HL-60/S4 (cell line): Measurements from ENCODE around the gene PDS5B.

ENCODE experiments used
- in situ Hi-C: fragments of 300-500 bp; cut with MboI; formaldehyde crosslinking; loops from 2 replicates; pipeline ENCODE4 v1.14.3; 2022; ENCODE audit warnings: low sequenced_read_pairs

The PDS5B gene

DNA sequence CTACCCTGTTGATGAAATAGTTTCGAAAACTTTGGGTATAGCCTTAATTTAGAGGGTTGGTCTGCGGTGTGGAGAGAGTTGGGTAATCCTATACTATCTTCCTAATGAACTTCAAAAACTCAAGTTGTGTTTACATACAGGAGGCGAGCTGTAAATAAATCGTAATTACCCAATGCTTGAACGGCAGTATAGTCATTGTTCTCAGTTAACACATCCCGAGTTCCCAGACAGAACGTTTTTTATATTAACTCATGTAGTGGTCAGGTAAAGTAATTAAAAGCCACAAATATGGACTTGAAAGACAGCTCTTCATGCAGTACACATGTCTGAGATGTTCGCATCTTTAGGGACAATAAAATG, 1.5 kb downstream of the PDS5B start:
- in situ Hi-C loops: no loop called here

DNA sequence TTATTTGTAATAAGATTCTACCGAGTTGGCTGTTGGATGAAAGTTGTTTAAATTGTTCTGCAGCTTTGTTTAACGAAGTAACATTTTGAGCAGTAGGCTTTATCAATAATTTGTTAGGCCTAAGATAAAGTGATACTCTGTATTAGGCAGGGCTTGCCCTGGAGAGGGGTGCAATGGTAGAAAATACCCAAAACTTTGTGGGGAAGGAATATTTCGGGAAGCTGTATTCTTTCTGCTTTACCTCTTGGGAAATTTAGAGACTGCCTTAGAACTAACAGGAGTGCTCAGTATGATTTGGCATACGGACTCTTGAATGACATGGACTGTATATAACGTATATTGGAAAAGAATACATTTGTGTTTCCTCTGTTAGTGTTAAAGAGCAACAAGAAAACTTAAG, 2.5 kb downstream of the PDS5B start:
- in situ Hi-C loops: no loop called here

DNA sequence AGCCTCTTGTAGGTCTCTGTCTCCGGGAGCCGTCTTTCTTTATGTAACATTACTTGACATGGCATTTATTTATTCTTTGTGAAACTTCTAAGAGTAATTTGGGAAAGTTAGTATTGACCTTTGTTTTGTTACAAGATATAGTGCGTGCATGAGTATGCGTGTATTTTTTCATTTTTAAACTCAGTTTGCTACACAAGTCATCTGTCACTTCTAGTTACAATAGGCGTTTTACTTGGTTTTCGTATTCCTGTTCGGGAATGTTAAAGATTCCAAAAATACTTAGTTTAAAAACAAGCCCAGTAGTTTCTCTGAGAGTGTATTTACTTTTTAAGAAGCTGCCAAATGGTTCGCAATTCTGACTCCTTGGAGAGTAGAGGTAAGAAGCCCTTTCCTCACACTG, 3.2 kb downstream of the PDS5B start:
- in situ Hi-C loops: no loop called here

DNA sequence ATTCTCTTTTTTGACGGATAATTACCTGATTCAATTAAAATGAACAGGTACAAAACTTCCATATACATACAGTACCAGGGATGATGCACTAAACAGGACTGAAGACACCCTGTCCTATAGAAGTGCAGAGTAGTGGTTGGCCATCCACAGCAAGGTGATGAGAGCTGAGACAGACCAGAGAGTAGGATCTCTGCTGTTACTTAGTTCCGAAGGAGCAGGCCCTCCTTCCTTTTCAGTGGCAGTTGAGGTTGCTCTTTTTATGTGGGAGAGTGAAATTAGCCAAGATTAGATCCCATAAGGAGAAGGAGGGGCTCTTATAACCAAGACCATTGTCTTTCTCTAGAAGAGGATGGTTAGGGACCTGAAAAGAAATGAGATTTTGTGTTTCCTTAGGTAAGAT, 4.0 kb downstream of the PDS5B start:
- in situ Hi-C loops: no loop called here

DNA sequence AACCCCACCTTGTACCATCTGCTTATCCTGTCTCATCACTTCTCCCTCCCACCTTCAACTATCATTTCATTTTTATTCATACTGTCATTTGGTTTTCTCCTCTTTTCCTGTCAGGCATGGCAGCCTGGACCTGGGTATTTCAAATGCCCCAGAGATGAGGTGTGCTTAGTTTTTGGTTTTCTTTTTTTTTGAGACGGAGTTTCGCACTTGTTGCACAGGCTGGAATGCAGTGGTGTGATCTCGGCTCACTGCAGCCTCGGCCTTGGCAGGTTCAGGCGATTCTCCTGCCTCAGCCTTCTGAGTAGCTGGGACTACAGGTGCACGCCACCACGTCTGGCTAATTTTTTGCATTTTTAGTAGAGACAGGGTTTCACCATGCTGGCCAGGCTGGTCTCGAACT, 5.8 kb downstream of the PDS5B start:
- in situ Hi-C loops: no loop called here

DNA sequence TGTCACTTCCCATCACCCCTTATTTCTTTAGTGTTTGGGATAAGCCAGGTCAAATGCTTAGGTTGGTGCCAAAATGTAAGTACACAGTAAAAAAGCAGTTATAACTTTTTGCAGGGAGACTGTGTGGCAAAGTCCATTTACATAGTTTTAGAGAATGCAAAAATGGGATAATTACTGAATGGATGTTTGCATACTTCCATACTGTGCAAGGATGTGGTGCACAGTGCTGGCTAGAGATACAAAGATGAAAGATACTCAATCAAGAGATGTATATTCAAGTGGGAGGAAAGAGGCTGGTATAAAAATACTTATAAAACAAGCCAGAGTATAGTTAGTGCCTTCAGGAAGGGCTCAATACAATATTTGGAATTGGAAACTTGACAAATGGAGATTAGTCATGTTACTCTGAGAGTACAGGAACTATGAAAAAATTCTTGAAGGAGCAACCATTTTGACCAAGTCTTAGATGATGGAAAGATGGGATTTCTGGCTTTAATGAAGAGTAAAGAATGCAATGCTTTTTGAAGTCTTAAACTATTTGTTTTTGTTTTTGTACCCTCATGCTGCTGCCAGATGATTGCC, 8.0 kb downstream of the PDS5B start:
- in situ Hi-C loops: no loop called here

DNA sequence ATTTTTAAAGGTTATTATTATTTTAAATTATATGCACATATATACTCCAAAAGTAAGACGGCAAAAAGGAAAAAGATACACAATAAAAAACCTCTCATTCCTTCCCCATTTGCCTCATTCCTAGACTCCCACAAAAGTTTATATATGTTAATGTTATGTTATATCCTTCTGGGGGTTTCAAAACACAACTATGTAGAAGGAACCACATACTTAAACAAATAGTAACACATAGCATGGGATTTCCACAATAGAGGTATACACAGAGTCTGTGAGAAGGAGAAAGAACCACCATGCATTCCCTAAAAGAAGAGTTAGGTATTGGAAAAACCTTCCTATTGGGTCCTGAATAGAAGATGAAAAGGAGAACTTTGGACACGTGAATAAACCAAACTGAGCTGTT, 9.1 kb downstream of the PDS5B start:
- in situ Hi-C loops: no loop called here

DNA sequence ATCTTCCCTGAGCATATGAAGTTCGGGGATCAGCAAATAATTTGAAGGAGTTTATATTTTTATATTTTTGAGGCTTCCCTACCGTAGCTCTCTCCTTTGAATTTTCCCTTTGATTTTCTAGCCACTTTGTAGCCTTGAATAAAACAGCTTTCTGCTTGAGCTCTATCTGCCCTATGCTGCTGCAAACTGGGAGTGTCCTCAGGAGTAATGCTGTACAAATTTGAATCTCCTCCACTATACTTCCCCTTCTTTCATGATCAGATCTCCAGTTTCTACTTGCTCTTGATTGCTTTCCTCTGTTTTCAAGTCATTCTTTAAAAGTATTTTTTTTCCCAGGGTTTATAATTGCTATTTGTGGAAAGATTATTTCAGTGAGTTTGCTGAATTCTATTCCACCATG, 14.6 kb downstream of the PDS5B start:
- in situ Hi-C loops: no loop called here

DNA sequence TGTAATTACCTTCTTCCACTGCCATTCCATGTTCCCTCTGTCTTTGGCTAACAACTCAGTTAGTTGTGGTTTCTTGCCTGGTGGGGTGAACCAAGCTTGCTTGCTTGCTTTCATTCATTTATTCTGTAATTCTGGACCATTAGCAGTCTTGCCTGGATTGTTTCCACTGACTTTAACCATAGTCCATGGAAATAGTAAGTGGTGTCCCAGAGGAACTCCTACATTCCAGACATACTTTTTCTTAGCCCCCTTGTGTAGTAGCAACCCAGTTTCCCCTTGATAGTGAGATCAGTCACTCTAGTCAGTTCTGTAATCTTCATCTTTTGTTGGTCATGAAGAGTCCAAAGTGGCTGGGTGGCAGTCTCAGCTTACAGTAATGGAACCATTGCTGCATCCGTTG, 23.2 kb downstream of the PDS5B start:
- in situ Hi-C loops: no loop called here

DNA sequence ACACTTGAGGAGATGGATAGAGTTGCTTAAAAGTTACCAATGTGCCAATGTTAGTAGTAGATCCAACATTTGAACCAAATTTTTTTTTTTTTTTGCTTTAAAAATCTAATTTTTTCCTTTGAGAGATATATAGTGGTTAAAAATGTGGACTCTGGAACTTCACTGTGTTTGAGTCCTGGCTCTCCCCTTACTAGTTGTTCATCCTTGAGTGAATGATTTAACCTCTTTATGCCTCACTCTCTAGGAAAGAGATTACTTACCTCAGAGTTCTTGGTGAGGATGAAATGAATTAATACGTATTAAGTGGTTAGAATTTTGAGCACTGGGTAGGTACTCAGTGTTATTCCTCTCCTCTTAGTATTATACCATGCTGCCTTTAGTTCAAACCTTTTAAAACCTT, 24.3 kb downstream of the PDS5B start:
- in situ Hi-C loops: no loop called here

DNA sequence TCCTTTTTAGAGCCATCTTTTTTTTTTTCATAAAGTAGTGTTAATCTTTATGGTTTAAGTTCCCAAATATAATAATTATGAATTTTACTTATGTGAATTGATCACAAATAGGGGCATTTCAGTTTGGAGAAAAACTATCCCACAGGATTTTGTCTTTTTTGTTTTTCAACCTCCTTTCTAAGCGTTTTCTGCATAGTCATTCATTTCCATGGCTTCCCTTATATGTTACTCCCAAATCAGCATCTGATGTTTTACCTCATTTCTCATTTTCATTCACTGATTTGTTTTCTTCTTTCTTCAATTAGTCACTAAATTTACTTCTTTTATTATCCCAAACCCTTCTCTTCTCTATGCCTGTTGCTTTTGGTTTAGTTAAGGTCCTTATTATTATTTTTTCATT, 24.7 kb downstream of the PDS5B start:
- in situ Hi-C loops: no loop called here

DNA sequence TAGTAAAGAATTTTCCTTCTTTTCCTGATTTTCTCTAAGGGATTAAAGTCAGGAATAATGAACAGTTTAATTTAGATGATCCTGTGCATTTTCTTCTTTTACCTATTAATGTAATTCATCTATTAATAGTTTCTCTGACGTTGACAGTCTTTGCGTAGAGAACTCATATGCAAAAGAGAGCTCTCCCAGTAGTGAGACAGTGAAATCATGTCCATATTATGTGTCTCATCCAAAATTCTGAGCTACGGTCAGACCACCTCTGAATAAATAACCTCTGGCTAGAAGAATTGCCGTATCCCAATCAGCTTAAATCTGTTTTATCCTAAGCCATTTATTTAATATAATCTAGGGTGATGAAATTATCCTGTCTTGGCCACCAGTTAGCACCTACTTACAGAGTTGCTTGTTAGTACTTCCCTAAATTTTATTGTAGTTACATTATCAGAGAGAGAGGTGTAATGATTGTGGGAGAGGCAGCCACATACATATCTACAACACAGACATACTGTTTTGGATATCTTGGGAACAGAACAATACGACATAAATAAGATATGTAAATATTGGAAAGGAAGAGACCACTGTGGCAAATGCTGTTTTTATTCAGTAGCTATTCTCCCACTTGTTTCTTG, 30.7 kb downstream of the PDS5B start:
- in situ Hi-C loops: no loop called here

DNA sequence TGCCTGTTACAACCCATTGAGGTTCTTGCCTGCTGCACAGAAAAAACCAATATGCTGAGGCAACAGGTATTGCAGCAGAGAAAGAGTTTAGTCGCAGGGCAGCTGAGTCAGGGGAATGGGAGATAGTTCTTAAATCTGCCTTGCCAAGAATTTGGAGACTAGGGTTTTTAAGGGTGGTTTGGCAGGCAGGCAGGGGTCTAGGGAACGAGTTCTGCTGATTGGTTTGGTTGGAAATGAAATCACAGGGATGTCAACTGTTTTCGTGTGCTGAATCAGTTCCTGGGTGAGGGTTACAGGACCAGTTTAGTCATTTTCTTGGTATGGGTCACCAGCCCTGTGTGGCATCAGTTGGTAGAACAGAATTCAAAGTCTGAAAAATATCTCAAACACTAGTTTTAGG, 36.6 kb downstream of the PDS5B start:
- in situ Hi-C loops: no loop called here

DNA sequence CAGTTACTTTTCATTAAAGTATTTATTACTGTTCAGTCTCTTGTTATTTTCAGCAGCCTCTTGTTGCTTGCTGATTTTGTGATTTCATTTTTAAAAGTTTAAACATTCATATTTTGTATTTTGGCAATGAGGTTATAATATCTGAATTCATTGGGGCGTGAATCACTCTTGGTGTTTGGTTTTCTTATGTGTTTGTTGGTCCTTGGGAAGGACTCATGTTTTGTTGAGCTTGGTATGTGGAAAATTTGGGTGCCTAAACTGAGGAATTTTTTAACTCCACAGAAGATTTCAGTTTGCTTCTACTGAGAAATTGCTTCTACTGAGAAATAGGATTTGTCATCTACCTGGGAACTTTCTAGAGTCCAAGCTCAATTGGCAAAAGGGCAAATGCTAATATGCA, 38.2 kb downstream of the PDS5B start:
- in situ Hi-C loops: no loop called here

DNA sequence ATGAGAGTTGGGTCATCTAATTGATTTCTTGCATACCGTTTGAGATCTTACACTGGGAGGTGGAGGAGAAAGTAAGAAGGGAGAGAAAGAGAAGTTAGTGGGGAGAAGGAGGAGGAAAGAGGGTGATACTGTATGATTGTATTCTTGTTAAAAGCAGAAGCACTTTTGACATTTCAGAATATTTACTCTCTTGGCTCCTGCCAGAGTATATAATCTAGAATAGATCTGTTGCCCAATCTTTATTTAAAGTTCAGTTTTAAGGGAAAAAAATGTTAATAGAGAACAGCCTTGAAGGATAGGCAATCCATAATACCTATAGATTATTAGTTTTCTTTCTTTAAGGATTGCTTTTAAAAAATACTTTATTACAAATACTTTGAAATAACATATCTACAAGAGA, 41.5 kb downstream of the PDS5B start:
- in situ Hi-C loops: no loop called here

DNA sequence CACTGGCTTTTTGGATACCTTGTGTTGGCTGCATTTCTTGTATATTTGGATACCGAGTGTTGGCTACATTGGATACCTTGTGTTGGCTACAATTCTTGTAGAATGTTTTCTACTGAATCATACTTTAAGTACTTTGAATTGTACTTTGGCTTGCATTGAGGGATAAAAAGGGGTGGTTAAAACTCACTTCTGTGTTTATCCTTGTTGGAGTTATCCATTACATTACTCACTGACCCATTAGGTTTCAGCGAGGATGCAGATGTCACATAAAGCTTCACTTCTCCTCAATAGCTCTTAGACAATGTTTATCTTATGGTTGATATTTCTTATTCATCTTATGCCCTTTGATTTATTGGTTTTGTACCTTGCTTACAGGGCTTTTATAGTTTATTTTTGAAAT, 43.1 kb downstream of the PDS5B start:
- in situ Hi-C loops: no loop called here

DNA sequence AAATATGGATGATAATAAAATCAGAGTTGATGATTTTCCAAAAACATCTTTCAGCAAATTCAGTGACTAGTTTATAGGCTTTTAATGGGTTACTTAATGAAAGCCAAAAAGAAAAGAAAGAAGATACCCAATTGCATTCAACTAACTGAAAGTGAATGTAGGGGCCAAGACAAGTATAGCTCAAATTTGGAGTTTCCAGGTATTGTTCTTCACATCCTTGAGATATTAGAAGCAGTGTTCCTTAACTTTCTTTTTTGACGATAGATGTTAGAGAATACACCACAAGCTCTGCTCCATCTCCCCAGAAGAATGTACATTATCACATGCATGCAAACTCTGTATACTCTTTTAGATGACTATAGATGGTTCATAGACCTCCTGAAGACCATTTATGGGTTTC, 43.6 kb downstream of the PDS5B start:
- in situ Hi-C loops: no loop called here

DNA sequence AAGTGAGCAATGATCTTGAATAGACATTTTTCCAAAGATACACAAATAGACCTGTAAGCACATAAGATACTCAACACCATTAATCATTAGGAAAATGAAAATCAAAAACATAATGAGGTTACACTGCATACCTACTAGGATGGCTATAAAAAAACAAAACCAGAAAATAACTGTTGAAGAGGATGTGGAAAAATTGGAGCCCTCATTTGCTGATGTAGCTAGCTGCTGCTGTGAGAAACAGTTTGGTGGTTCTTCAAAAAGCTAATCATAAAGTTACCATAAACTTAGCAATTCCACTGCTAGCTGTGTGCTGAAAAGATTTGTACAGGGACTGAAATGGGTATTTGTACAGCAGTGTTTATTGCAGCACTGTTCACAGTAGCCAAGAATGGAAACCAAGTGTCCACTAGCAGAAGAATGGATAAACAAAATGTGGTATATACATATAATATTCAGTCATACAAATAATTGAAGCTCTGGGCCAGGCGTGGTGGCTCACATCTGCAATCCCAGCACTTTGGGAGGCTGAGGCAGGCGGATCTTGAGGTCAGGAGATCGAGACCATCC, 46.2 kb downstream of the PDS5B start:
- in situ Hi-C loops: no loop called here

DNA sequence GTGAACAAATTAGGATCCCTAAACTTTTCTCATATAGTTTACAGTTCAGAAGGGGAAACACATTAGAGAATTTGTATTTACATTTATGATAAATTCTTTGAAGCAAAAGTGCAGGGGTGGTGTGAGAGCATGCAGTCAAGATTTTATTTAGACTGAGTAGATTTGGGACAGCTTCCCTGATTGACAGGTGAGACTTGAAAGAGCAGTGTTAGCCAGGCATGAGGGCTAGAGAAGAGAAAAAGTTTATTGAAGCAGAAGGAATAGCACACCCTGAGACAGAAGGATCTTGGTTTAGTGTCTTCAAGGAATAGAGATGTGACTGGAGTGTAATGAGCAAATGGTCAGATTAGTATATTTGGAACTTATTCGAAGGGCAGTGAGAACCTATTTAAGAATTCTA, 50.5 kb downstream of the PDS5B start:
- in situ Hi-C loops: no loop called here

DNA sequence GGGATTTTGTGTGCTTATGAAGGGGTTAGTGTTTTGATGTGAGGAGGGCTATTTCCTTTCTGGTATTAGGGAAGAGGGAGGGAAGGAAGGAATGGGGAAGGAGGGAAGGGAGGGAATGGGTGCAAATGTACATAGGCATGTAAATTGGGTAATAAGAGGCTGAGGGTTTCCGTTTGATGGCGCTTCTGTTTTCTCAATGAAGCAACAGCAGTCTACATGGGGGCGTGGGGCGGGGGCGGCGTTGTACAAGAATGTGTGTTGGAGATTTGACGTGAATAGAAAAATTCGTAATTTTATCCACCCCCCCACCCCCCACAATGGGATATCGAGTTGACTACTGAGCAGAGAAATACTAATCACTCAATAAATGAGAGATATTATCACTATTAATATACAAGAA, 52.5 kb downstream of the PDS5B start:
- in situ Hi-C loops: no loop called here

DNA sequence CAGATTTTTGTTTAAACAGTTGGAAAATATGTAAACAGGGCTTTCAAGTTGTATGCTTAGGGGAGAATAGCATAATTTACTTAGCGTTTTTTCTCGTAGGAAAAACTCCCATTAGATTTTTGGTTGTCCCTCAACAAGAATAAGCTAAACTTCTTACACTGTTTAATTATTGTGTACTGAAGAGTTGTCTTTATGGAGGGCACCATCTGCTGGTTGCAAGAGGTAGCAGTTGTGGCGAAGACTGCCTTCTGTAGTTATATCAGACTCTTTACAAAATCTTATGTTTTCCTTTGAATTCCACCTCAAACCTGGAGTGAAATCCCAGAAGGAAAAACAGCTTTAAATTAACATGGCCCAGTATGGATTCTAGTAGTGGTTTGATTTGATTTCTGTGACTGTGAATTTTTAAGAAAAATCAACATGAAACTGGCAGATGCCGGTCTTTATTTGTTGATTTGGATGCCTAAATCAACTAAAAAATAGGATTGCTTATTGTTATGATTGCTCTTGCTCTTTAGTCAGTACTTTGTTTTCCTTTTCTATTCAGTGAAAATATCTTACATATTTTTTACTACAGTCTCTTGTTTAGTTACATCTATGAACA, 53.4 kb downstream of the PDS5B start:
- in situ Hi-C loops: no loop called here

DNA sequence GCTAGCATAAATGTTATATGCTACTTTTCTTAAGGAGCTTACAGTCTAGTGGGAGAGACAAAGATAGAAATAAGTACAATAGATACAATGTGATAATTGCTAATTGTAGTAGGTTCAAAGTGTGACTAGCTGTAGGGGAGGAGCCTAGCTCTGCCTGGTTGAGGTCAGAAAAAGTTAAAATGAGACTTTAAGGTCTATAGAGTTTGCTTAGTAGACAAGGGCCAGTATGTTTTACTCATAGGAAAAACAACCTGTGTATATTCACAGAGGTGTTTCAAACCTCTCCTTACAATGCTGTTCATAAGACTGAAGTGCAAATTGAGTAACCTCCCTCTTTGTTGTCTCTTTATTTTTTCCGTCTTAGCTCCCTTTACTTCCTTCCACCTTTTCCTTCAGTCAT, 56.1 kb downstream of the PDS5B start:
- in situ Hi-C loops: no loop called here

DNA sequence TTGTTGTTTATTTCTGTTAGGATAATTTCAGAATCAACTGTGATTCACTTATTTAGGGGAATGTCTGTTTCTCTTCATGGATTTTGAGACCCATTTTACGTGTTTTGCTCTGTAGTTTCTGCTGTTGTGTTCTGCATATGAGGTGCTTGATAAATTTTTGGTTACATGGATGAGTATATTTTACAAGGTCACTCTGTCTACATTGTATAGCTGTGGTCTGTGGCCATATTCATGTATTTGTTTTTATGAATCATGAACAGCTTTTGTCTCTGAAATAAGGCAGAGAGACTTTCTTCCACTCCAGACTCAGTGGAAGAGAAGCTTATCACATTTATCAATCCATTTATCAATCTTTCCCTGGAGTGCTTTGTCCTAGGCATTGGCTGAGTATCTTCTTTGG, 56.6 kb downstream of the PDS5B start:
- in situ Hi-C loops: no loop called here
